AG04450 (cell line): ENCODE measurements around the gene CYP4F22. TPM values are rescaled to one million over a fixed set of nuclear protein-coding genes. Genes with fewer than 3 reads are reported as not detected.

Source experiments
- CTCF ChIA-PET: fragments of 300-600, 350-600 bp; formaldehyde crosslinking; extraction: SDS; loops from one replicate; lab custom pipeline; 2022; ENCODE audit warnings: antibody characterized with exemption, inconsistent platforms; lab: Charles Lee
- POLR2A ChIA-PET: fragments of 350-600 bp; formaldehyde crosslinking; extraction: SDS; loops from one replicate; lab custom pipeline; 2021; ENCODE audit warnings: antibody characterized with exemption, inconsistent platforms; lab: Yijun Ruan, JAX
- DNase-seq: peaks from one replicate; pipeline ENCODE4 v3.0.0-alpha.2; 2011; ENCODE audit warnings: low read depth, low spot score
- H3K27ac ChIP-seq: one replicate; pipeline ENCODE4 v1.5.1; 2012; ENCODE audit warnings: low read depth, low read length, control low read depth
- H3K27me3 ChIP-seq: one replicate; pipeline ENCODE4 v1.6.0; 2012; ENCODE audit warnings: low read length; ENCODE audit not compliant: control insufficient read depth, insufficient read depth
- H3K4me3 ChIP-seq: 2 replicates; pipeline ENCODE4 v1.5.1; 2011; ENCODE audit warnings: mild to moderate bottlenecking, low read depth, low read length, control low read depth
- H3K9me3 ChIP-seq: 2 replicates; pipeline ENCODE4 v1.5.1; 2012; ENCODE audit warnings: low read length; ENCODE audit not compliant: control insufficient read depth, insufficient read depth
- CTCF ChIP-seq: IDR thresholded peaks from 2 replicates; pipeline ENCODE4 v1.5.1; 2011; ENCODE audit warnings: low read depth, low read length, control low read depth, inconsistent platforms
- polyA plus RNA-seq: library from polyadenylated mRNA; depleted of rRNA; stranded (reverse); fragments of >200 nt; gene quantifications from 2 replicates; pipeline ENCODE4 v1.2.3, GENCODE V29; 2011

The CYP4F22 gene
- polyA plus RNA-seq, 1 experiment, result not detected

DNA sequence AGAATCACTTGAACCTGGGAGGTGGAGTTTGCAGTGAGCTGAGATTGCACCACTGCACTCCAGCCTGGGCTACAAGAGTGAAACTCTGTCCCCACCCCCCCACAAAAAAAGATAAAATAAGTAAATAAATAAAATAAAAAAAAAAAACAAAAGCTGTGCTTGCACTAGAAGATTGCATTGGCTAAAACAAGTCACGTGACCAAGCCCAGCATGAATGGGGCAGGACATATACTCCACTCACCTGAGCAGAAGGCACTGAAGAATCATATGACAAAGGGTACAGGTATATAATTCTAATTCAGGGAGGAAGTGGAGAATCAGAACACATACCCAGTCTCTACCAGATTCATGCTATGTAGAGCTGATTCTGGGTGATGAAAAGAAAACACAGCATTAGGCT, 36.6 kb downstream of the CYP4F22 start:
- POLR2A ChIA-PET, result interaction anchor here (0.5 to 0.6 kb wide), 2 partner anchors 68 to 123 kb away, joined by 3 to 7 read pairs; no protein-coding TSS in a partner anchor
- Histone ChIP-seq H3K27me3 (no peaks in the 10 kb centered on the region), H3K9me3 (peaks cover 2% of the 10 kb centered on the region; the same call in 1 of the 2 replicates), H3K4me3 (no peak overlapping the region), H3K27ac (no peak overlapping the region)
- no peak for DNase-seq
- no peak for TF ChIP-seq CTCF
- CTCF ChIA-PET, result interaction anchor here (1.1 kb wide), 1 partner anchor 12 kb away, joined by 3 read pairs; no protein-coding TSS in a partner anchor

DNA sequence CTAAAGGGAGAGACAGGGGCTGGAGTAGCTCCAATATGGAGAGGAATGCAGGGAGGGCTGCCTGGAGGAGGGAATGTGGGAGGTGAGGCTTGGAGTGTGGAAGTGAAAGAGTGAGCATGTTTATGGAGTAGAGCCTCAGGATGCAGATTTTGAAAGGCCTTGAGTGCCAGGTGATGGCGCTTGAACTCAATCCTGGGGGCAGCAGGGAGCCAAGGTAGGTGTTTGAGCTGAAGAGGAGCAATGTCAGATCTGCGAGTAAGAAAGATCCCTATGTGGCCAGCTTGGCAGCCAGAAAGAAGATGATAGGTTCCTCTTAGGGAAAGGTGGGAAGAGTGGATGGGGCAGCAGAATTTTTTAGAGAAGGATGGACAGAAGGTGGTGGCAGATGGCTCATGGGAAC, 40.3 kb downstream of the CYP4F22 start:
- DNase-seq, result no peak
- no peak for TF ChIP-seq CTCF
- Histone ChIP-seq H3K27me3 (peaks cover 5% of the 10 kb centered on the region), H3K27ac (no peak overlapping the region), H3K4me3 (no peak overlapping the region), H3K9me3 (peaks cover 5% of the 10 kb centered on the region; the same call in 1 of the 2 replicates)
- POLR2A ChIA-PET, result no interaction called here
- CTCF ChIA-PET, result no interaction called here

DNA sequence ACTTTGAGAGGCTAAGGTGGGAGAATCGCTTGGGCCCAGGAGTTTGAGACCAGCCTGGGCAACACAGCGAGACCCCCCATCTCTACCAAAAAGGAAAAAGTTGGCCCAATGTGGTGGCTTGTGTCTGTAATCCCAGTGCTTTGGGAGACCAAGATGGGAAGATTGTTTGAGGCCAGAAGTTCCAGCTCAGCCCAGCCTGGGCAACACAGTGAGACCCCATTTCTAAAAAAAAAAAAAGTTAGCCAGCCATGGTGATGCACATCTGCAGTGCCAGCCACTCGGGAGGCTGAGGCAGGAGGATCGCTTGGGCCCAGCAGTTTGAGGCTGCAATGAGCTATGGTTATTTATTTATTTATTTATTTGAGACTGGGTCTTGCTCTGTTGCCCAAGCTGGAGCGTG, 41.3 kb downstream of the CYP4F22 start:
- ChIA-PET CTCF (no interaction called here), POLR2A (no interaction called here)
- H3K4me3 ChIP-seq, result no peak overlapping the region
- TF ChIP-seq CTCF, result no peak
- no peak for DNase-seq
- no peak overlapping the region for H3K27ac ChIP-seq
- H3K9me3 ChIP-seq, result peaks cover 5% of the 10 kb centered on the region; the same call in 1 of the 2 replicates
- H3K27me3 ChIP-seq, result peaks cover 5% of the 10 kb centered on the region

GRCh38 chr19:15550273-15550672, 41.9 kb downstream of the CYP4F22 start:
- Histone ChIP-seq H3K9me3 (peaks cover 5% of the 10 kb centered on the region; the same call in 1 of the 2 replicates), H3K27ac (no peak overlapping the region), H3K27me3 (peaks cover 5% of the 10 kb centered on the region), H3K4me3 (no peak overlapping the region)
- DNase-seq, result no peak
- no peak for TF ChIP-seq CTCF
- ChIA-PET POLR2A (interaction anchor here (1.0 kb wide), 1 partner anchor 98 kb away, joined by 3 read pairs; no protein-coding TSS in a partner anchor), CTCF (no interaction called here)

GRCh38 chr19:15550929-15551292, 42.6 kb downstream of the CYP4F22 start:
- no peak for TF ChIP-seq CTCF
- POLR2A ChIA-PET, result interaction anchor here (1.0 kb wide), 1 partner anchor 99 kb away, joined by 3 read pairs; no protein-coding TSS in a partner anchor
- H3K4me3 ChIP-seq, result peak overlapping the region; percentile 27; the same call in 1 of the 2 replicates
- H3K27ac ChIP-seq, result no peak overlapping the region
- H3K27me3 ChIP-seq, result peaks cover 5% of the 10 kb centered on the region
- CTCF ChIA-PET, result interaction anchor here (0.5 to 1.4 kb wide), 2 partner anchors 31 to 132 kb away, joined by 4 to 6 read pairs; partner anchors contain the start of gene AKAP8L
- no peak for DNase-seq
- peaks cover 8% of the 10 kb centered on the region; the same call in 1 of the 2 replicates for H3K9me3 ChIP-seq
